ENCODE data around the gene RTEL1. TPM values are rescaled to one million over a fixed set of nuclear protein-coding genes. Genes with fewer than 3 reads are reported as not detected.
A peak's percentile ranks its signal among the peaks of the same experiment; 100 is the strongest.
"Not testable (repeated sequence)": the region's sequence is repeated elsewhere in the genome, so short reads cannot be mapped to it uniquely, and the experiment has no call there.

Gene RTEL1
- total RNA-seq, 5 donors from 2014 or later (not counting 1 experiment from before 2014, with no cell fraction given) = 30.7 to 41.6 (median 36.8) TPM

- Histone ChIP-seq H3K4me3 (ENCODE audit: control insufficient read depth in 1 of 2, extremely low read depth in 1 of 2, low read length in 1 of 2) (peak overlapping the region; percentile 88 to 93), H3K9me3 (no peaks in the 10 kb centered on the region), H3K27me3 (replicated peaks in 1 of 2; ENCODE audit: control insufficient read depth in 2 of 2, extremely low read depth in 1 of 2, insufficient read depth in 2 of 2, low read length in 1 of 2) (peaks cover 0 to 5% of the 10 kb centered on the region in 2 experiments), H3K36me3 (ENCODE audit: control insufficient read depth in 2 of 2, extremely low read depth in 1 of 2, insufficient read depth in 1 of 2, low read length in 1 of 2) (peaks cover 15 to 25% of the 10 kb centered on the region in 2 donors), H3K4me1 (ENCODE audit: control insufficient read depth in 1 of 2, extremely low read depth in 1 of 2, insufficient read depth in 2 of 2, low read length in 2 of 2) (peaks cover 13 to 41% of the 10 kb centered on the region in 2 experiments), H3K27ac (ENCODE audit: low read length) (peak overlapping the region; percentile 64)
- no peaks in the 10 kb centered on the region for H3K27me3 Mint-ChIP-seq
- peak overlapping the region; percentile 88 to 95 (median 95) for H3K4me3 Mint-ChIP-seq
- DNase-seq (no peak), ATAC-seq (replicated peaks in 1 of 4) (peak; percentile 4 to 18 (median 10))
- H3K9me3 Mint-ChIP-seq = no peaks in the 10 kb centered on the region
- peak overlapping the region; percentile 94 to 98 for H3K27ac Mint-ChIP-seq
- peaks cover 38 to 41% (median 40%) of the 10 kb centered on the region in 3 donors for H3K4me1 Mint-ChIP-seq
- CTCF ChIA-PET = interaction anchor here in 1 of 2 donors (0.6 to 1.7 kb wide), 6 partner anchors 17 to 321 kb away, joined by 3 to 16 read pairs (median 4); partner anchors contain the start of genes ARFRP1, SAMD10, TPD52L2 and ZGPAT
- POLR2A ChIA-PET = no interaction called here
- 3% methylated on average over 17 of the region's 25 CpGs for WGBS (ENCODE audit: insufficient coverage)
- peaks cover 6% of the 10 kb centered on the region for H3K36me3 Mint-ChIP-seq
Observed at GRCh38 chr20:63658749-63659187, 656 bp downstream of the RTEL1 start.

GRCh38 chr20:63659370-63659769 is 1.3 kb downstream of the RTEL1 start:
- ChIA-PET CTCF (no interaction called here), POLR2A (no interaction called here)
- no peaks in the 10 kb centered on the region for H3K9me3 Mint-ChIP-seq
- no peak overlapping the region for H3K27ac Mint-ChIP-seq
- Histone ChIP-seq H3K27ac (ENCODE audit: low read length) (no peak overlapping the region), H3K4me1 (ENCODE audit: control insufficient read depth in 1 of 2, extremely low read depth in 1 of 2, insufficient read depth in 2 of 2, low read length in 2 of 2) (peaks cover 9 to 35% of the 10 kb centered on the region in 2 experiments), H3K9me3 (no peaks in the 10 kb centered on the region), H3K27me3 (replicated peaks in 1 of 2; ENCODE audit: control insufficient read depth in 2 of 2, extremely low read depth in 1 of 2, insufficient read depth in 2 of 2, low read length in 1 of 2) (peaks cover 0 to 3% of the 10 kb centered on the region in 2 experiments), H3K4me3 (ENCODE audit: control insufficient read depth in 1 of 2, extremely low read depth in 1 of 2, low read length in 1 of 2) (no peak overlapping the region), H3K36me3 (ENCODE audit: control insufficient read depth in 2 of 2, extremely low read depth in 1 of 2, insufficient read depth in 1 of 2, low read length in 1 of 2) (peaks cover 19 to 30% of the 10 kb centered on the region in 2 donors)
- peak overlapping the region; percentile 88 to 95 (median 95) for H3K4me3 Mint-ChIP-seq
- peaks cover 32 to 35% (median 34%) of the 10 kb centered on the region in 3 donors for H3K4me1 Mint-ChIP-seq
- H3K27me3 Mint-ChIP-seq = no peaks in the 10 kb centered on the region
- WGBS (ENCODE audit: insufficient coverage) = 96% methylated on average over 9 of the region's 13 CpGs
- DNase-seq (no peak), ATAC-seq (replicated peaks in 1 of 4) (no peak)
- H3K36me3 Mint-ChIP-seq = peaks cover 6% of the 10 kb centered on the region

DNA sequence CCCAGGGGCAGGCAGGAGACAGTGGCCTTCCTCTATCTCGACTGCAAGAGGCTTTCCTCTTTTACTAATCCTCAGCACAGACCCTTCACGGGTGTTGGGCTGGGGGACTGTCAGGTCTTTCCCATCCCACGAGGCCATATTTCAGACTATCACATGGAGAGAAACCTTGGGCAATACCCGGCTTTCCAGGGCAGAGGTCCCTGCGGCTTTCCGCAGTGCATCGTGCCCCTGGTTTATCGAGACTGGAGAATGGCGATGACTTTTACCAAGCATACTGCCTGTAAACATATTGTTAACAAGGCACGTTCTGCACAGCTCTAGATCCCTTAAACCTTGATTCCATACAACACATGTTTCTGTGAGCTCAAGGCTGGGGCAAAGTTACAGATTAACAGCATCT is 2.1 kb downstream of the RTEL1 start:
- H3K36me3 Mint-ChIP-seq; H3K4me3 ChIP-seq (ENCODE audit: control insufficient read depth in 1 of 2, extremely low read depth in 1 of 2, low read length in 1 of 2); H3K27me3 ChIP-seq (replicated peaks in 1 of 2; ENCODE audit: control insufficient read depth in 2 of 2, extremely low read depth in 1 of 2, insufficient read depth in 2 of 2, low read length in 1 of 2); POLR2A ChIA-PET; H3K27ac Mint-ChIP-seq; H3K27ac ChIP-seq (ENCODE audit: low read length); CTCF ChIA-PET; ATAC-seq (replicated peaks in 1 of 4); H3K9me3 Mint-ChIP-seq; H3K27me3 Mint-ChIP-seq; DNase-seq; H3K9me3 ChIP-seq: not testable (repeated sequence)
- Histone ChIP-seq H3K4me1 (ENCODE audit: control insufficient read depth in 1 of 2, extremely low read depth in 1 of 2, insufficient read depth in 2 of 2, low read length in 2 of 2) (peaks cover 2 to 27% of the 10 kb centered on the region in 2 experiments), H3K36me3 (ENCODE audit: control insufficient read depth in 2 of 2, extremely low read depth in 1 of 2, insufficient read depth in 1 of 2, low read length in 1 of 2) (peaks cover 19 to 34% of the 10 kb centered on the region in 2 donors)
- Mint-ChIP-seq H3K4me3 (peak overlapping the region; percentile 88 to 95 (median 95)), H3K4me1 (peaks cover 27 to 29% (median 29%) of the 10 kb centered on the region in 3 donors)
- WGBS (ENCODE audit: insufficient coverage) = 95% methylated on average over 7 of the region's 10 CpGs

DNA sequence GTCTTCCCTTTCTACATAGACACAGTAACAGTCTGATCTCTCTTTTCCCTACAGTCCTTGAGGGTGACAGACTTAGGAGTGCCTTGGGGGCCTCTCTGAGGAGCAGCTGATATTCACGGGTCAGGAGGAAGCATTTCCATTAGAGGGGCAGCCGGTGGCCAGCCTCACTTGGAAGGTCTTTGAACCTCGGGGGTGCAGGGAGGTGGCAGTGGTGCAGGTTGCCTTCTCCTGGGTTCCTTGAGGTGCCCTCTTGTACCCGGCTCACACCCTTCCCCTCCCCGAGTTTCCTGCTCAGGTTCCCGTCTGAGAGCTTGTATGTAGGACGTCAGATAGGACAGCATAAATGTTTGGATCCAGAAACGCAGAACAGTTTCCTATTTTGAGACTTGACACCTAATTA is 2.5 kb downstream of the RTEL1 start:
- ATAC-seq (replicated peaks in 1 of 4) (no peak), DNase-seq (no peak)
- H3K4me3 Mint-ChIP-seq = peak overlapping the region in 1 of 3 donors; percentile 88
- H3K9me3 Mint-ChIP-seq = no peaks in the 10 kb centered on the region
- H3K4me1 Mint-ChIP-seq = peaks cover 26 to 29% (median 27%) of the 10 kb centered on the region in 3 donors
- Histone ChIP-seq H3K36me3 (ENCODE audit: control insufficient read depth in 2 of 2, extremely low read depth in 1 of 2, insufficient read depth in 1 of 2, low read length in 1 of 2) (peaks cover 19 to 37% of the 10 kb centered on the region in 2 donors), H3K27me3 (replicated peaks in 1 of 2; ENCODE audit: control insufficient read depth in 2 of 2, extremely low read depth in 1 of 2, insufficient read depth in 2 of 2, low read length in 1 of 2) (no peaks in the 10 kb centered on the region), H3K4me3 (ENCODE audit: control insufficient read depth in 1 of 2, extremely low read depth in 1 of 2, low read length in 1 of 2) (no peak overlapping the region), H3K4me1 (ENCODE audit: control insufficient read depth in 1 of 2, extremely low read depth in 1 of 2, insufficient read depth in 2 of 2, low read length in 2 of 2) (peaks cover 0 to 24% of the 10 kb centered on the region in 2 experiments), H3K27ac (ENCODE audit: low read length) (no peak overlapping the region), H3K9me3 (no peaks in the 10 kb centered on the region)
- ChIA-PET POLR2A (no interaction called here), CTCF (no interaction called here)
- no peak overlapping the region for H3K27ac Mint-ChIP-seq
- WGBS (ENCODE audit: insufficient coverage) = 100% methylated on average over 1 of the region's 8 CpGs
- H3K36me3 Mint-ChIP-seq = peaks cover 6% of the 10 kb centered on the region
- H3K27me3 Mint-ChIP-seq = no peaks in the 10 kb centered on the region

GRCh38 chr20:63661108-63661507 is 3.0 kb downstream of the RTEL1 start:
- POLR2A ChIA-PET = no interaction called here
- H3K27ac ChIP-seq (ENCODE audit: low read length) = no peak overlapping the region
- H3K4me1 Mint-ChIP-seq = peaks cover 26 to 29% (median 27%) of the 10 kb centered on the region in 3 donors
- H3K36me3 Mint-ChIP-seq = peaks cover 10% of the 10 kb centered on the region
- no peak overlapping the region for H3K4me3 Mint-ChIP-seq
- H3K9me3 Mint-ChIP-seq = no peaks in the 10 kb centered on the region
- WGBS (ENCODE audit: insufficient coverage) = 95% methylated on average over 22 of the region's 22 CpGs
- H3K9me3 ChIP-seq = no peaks in the 10 kb centered on the region
- no peaks in the 10 kb centered on the region for H3K27me3 Mint-ChIP-seq
- H3K27me3 ChIP-seq (replicated peaks in 1 of 2; ENCODE audit: control insufficient read depth in 2 of 2, extremely low read depth in 1 of 2, insufficient read depth in 2 of 2, low read length in 1 of 2) = no peaks in the 10 kb centered on the region
- peaks cover 0 to 24% of the 10 kb centered on the region in 2 experiments for H3K4me1 ChIP-seq (ENCODE audit: control insufficient read depth in 1 of 2, extremely low read depth in 1 of 2, insufficient read depth in 2 of 2, low read length in 2 of 2)
- H3K27ac Mint-ChIP-seq = no peak overlapping the region
- CTCF ChIA-PET = interaction anchor here in 1 of 2 donors (0.6 kb wide), 1 partner anchor 23 kb away, joined by 4 read pairs; no protein-coding TSS in a partner anchor
- no peak overlapping the region for H3K4me3 ChIP-seq (ENCODE audit: control insufficient read depth in 1 of 2, extremely low read depth in 1 of 2, low read length in 1 of 2)
- H3K36me3 ChIP-seq (ENCODE audit: control insufficient read depth in 2 of 2, extremely low read depth in 1 of 2, insufficient read depth in 1 of 2, low read length in 1 of 2) = peaks cover 24 to 39% of the 10 kb centered on the region in 2 donors
- no peak for ATAC-seq (replicated peaks in 1 of 4)
- no peak for DNase-seq

- H3K27ac ChIP-seq (ENCODE audit: low read length) = no peak overlapping the region
- peaks cover 25 to 44% of the 10 kb centered on the region in 2 donors for H3K36me3 ChIP-seq (ENCODE audit: control insufficient read depth in 2 of 2, extremely low read depth in 1 of 2, insufficient read depth in 1 of 2, low read length in 1 of 2)
- no peak for DNase-seq
- no peaks in the 10 kb centered on the region for H3K27me3 ChIP-seq (replicated peaks in 1 of 2; ENCODE audit: control insufficient read depth in 2 of 2, extremely low read depth in 1 of 2, insufficient read depth in 2 of 2, low read length in 1 of 2)
- ChIA-PET POLR2A (no interaction called here), CTCF (interaction anchor here in 1 of 2 donors (0.6 kb wide), 1 partner anchor 22 kb away, joined by 4 read pairs; no protein-coding TSS in a partner anchor)
- H3K4me1 ChIP-seq (ENCODE audit: control insufficient read depth in 1 of 2, extremely low read depth in 1 of 2, insufficient read depth in 2 of 2, low read length in 2 of 2) = peaks cover 0 to 22% of the 10 kb centered on the region in 2 experiments
- no peak overlapping the region for H3K4me3 ChIP-seq (ENCODE audit: control insufficient read depth in 1 of 2, extremely low read depth in 1 of 2, low read length in 1 of 2)
- Mint-ChIP-seq H3K4me1 (peaks cover 25 to 29% (median 26%) of the 10 kb centered on the region in 3 donors), H3K27me3 (no peaks in the 10 kb centered on the region), H3K4me3 (no peak overlapping the region), H3K27ac (no peak overlapping the region), H3K9me3 (no peaks in the 10 kb centered on the region), H3K36me3 (peaks cover 12% of the 10 kb centered on the region)
- H3K9me3 ChIP-seq = no peaks in the 10 kb centered on the region
- ATAC-seq (replicated peaks in 1 of 4) = no peak
- 94% methylated on average over 16 of the region's 33 CpGs for WGBS (ENCODE audit: insufficient coverage)
Observed at GRCh38 chr20:63661959-63662812, 4.1 kb downstream of the RTEL1 start.

Measured in T-cell (primary cell).